GM10248 (cell line): ENCODE results near the gene FKBP2.

ENCODE experiments used
- CTCF ChIA-PET: fragments of 300-600 bp; sonication (Branson Sonifier 250); formaldehyde crosslinking; extraction: SDS; loops from one replicate; lab custom pipeline; 2021; ENCODE audit warnings: antibody characterized with exemption; lab: Yijun Ruan, JAX
- POLR2A ChIA-PET: fragments of 350-650 bp; sonication (Branson Sonifier 250); formaldehyde crosslinking; extraction: SDS; loops from one replicate; lab custom pipeline; 2020; ENCODE audit warnings: antibody characterized with exemption; lab: Yijun Ruan, JAX
- DNase-seq: peaks from one replicate; pipeline ENCODE4 v3.0.0; 2012; ENCODE audit errors: extremely low spot score
- CTCF ChIP-seq: IDR thresholded peaks from 2 replicates; pipeline ENCODE4 v1.5.1; 2012; ENCODE audit warnings: mild to moderate bottlenecking, low read depth; ENCODE audit errors: extremely low read depth, missing control alignments, control extremely low read depth

Gene FKBP2

DNA sequence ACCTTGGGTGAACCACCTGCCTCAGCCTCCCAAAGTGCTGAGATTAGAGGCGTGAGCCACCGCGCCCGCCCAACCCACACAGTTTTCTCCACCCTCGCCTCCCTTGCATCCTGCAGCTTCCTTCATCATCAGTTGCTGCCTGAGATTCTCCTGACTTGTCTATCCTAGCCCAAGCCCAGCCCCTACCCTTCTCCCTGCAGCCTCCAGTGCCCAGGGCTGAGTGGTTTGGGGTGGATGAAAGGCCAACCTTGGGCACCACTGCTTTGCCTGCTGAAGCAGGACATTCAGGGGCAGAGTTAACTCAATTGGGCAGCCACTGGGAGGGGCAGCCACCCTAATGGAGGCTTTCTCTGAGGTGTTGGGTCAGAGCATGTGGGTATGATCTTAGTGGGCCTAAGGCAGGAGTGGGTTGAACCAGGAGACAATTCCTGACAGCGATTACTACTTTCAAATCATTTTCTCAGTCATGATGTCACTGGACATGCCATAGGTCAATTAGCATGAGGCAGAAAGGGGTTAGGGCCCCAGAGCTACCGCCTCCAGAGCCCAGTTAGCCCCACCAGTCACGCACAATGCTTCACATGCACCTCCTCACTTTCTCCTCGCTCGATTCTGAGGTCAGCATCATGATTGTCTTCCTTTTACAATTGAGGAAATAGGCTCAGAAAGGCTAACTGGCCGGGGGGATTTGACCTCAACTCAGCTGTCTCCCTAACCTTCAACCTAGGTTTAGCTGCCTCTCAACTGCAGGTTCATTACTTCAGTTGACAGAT lies 1.0 kb upstream of the FKBP2 start:
- CTCF ChIA-PET: interaction anchor here (1.4 to 30.9 kb wide), 3 partner anchors 11 to 65 kb away, joined by 4 to 368 read pairs (median 27); partner anchors contain the start of genes FERMT3 and PLCB3
- peak; percentile 73 for DNase-seq
- POLR2A ChIA-PET: interaction anchor here (1.1 kb wide), 1 partner anchor 54 kb away, joined by 4 read pairs; the partner anchor contains the start of gene STIP1
- TF ChIP-seq CTCF: no peak

GRCh38 chr11:64241241-64241490 lies 271 bp downstream of the FKBP2 start:
- no peak for TF ChIP-seq CTCF
- peak; percentile 97 for DNase-seq
- ChIA-PET POLR2A (interaction anchor here (0.6 to 1.6 kb wide), 13 partner anchors 9 to 1890 kb away, joined by 3 to 13 read pairs (median 4); partner anchors contain the start of genes FERMT3, NUDT22, PRDX5 and STIP1), CTCF (interaction anchor here (0.7 to 30.9 kb wide), 5 partner anchors 10 to 90 kb away, joined by 3 to 368 read pairs (median 5); partner anchors contain the start of genes FERMT3, NUDT22, PLCB3 and TRPT1)

GRCh38 chr11:64241491-64242374 lies 838 bp downstream of the FKBP2 start:
- no peak for TF ChIP-seq CTCF
- CTCF ChIA-PET: interaction anchor here (0.7 to 30.9 kb wide), 5 partner anchors 9 to 90 kb away, joined by 3 to 368 read pairs (median 5); partner anchors contain the start of genes FERMT3, NUDT22, PLCB3 and TRPT1
- DNase-seq: peak; percentile 53

GRCh38 chr11:64243236-64243854 lies 2.5 kb downstream of the FKBP2 start:
- ChIA-PET POLR2A (interaction anchor here (0.5 to 1.7 kb wide), 4 partner anchors 16 to 59 kb away, joined by 3 to 7 read pairs (median 5); no protein-coding TSS in a partner anchor), CTCF (interaction anchor here (0.7 to 30.9 kb wide), 9 partner anchors 9 to 60 kb away, joined by 3 to 368 read pairs (median 3); partner anchors contain the start of genes CATSPERZ, DNAJC4, FERMT3 and NUDT22)
- no peak for DNase-seq
- no peak for TF ChIP-seq CTCF

More at GRCh38 chr11:64241491-64242374, 838 bp downstream of the FKBP2 start:
- POLR2A ChIA-PET: interaction anchor here (0.6 to 1.6 kb wide), 13 partner anchors 10 to 1889 kb away, joined by 3 to 13 read pairs (median 4); partner anchors contain the start of genes FERMT3, NUDT22, PRDX5 and STIP1

DNA sequence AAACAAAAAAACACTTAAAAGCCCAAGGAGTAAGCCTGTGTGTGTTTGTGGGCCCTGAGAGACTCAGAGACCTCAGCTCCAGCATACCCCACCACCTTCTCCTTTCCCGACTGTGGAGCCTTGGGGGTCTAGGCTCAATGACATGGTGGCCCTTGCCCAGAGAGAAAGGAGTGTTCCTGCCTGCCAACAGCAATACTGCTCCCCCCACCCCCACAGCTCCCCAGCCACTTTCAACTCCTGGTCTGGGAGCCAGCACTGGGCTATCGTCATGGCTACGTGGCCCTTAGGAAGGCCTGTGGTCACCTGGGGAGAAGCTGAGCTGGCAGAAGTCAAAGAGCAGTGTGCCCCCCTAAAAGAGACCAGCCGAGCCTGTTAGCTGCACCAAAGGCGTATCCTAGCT lies 3.2 kb downstream of the FKBP2 start:
- no peak for TF ChIP-seq CTCF
- ChIA-PET CTCF (interaction anchor here (1.0 to 30.9 kb wide), 5 partner anchors 8 to 60 kb away, joined by 3 to 368 read pairs (median 8); partner anchors contain the start of genes CATSPERZ and FERMT3), POLR2A (interaction anchor here (0.5 to 1.7 kb wide), 3 partner anchors 17 to 60 kb away, joined by 3 to 7 read pairs (median 4); no protein-coding TSS in a partner anchor)
- no peak for DNase-seq
